ENCODE data around the gene ASAH2B.
"Not testable (repeated sequence)": the region's sequence is repeated elsewhere in the genome, so short reads cannot be mapped to it uniquely, and the experiment has no call there.

ASAH2B gene

DNA sequence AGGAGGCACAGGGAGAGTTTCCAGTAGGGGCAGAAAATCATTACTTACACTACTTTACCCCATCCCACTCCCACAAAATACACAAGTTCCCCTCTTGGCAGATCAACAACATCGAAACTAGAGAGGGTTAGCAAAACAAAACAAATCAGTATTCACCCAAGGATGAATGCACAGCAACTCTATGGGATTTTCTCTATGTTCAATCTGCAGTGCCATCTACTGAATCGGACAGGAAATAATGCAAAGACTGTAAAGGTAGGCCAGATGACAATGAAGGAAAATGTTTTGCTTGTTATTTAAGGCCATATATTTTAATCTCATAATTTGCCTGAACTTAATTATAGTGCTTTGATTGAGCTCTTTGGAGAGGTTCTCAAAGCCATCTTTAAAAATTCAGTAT is 35.1 kb downstream of the ASAH2B start:
- not testable (repeated sequence) for H3K4me1 Mint-ChIP-seq (ENCODE audit: low read depth); H3K36me3 Mint-ChIP-seq (ENCODE audit: low read depth); H3K27ac Mint-ChIP-seq; DNase-seq (ENCODE audit: low spot score); H3K4me3 Mint-ChIP-seq; H3K9me3 Mint-ChIP-seq; H3K27me3 Mint-ChIP-seq (ENCODE audit: low read depth)

GRCh38 chr10:50780036-50780435 is 40.3 kb downstream of the ASAH2B start:
- DNase-seq (ENCODE audit: low spot score); H3K4me1 Mint-ChIP-seq (ENCODE audit: low read depth); H3K4me3 Mint-ChIP-seq; H3K27me3 Mint-ChIP-seq (ENCODE audit: low read depth); H3K36me3 Mint-ChIP-seq (ENCODE audit: low read depth); H3K27ac Mint-ChIP-seq; H3K9me3 Mint-ChIP-seq: not testable (repeated sequence)

GRCh38 chr10:50782017-50782416 is 42.3 kb downstream of the ASAH2B start:
- H3K36me3 Mint-ChIP-seq (ENCODE audit: low read depth); H3K27ac Mint-ChIP-seq; H3K27me3 Mint-ChIP-seq (ENCODE audit: low read depth); H3K9me3 Mint-ChIP-seq; DNase-seq (ENCODE audit: low spot score); H3K4me3 Mint-ChIP-seq; H3K4me1 Mint-ChIP-seq (ENCODE audit: low read depth): not testable (repeated sequence)

DNA sequence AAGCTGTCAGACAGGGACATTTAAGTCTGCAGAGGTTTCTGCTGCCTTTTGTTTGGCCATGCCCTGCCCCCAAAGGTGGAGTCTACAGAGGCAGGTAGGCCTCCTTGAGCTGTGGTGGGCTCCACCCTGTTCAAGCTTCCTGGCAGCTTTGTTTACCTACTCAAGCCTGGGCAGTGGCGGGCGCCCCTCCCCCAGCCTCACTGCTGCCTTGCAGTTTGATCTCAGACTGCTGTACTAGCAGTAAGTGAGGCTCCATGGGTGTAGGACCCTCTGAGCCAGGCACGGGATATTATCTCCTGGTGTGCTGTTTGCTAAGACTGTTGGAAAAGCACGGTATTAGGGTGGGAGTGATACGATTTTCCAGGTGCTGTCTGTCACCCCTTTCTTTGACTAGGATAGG is 48.2 kb downstream of the ASAH2B start:
- H3K9me3 Mint-ChIP-seq; H3K27ac Mint-ChIP-seq; H3K36me3 Mint-ChIP-seq (ENCODE audit: low read depth); H3K4me3 Mint-ChIP-seq; DNase-seq (ENCODE audit: low spot score); H3K27me3 Mint-ChIP-seq (ENCODE audit: low read depth); H3K4me1 Mint-ChIP-seq (ENCODE audit: low read depth): not testable (repeated sequence)

GRCh38 chr10:50788951-50789945 is 49.5 kb downstream of the ASAH2B start:
- Mint-ChIP-seq H3K27ac (no peak overlapping the region), H3K36me3 (ENCODE audit: low read depth) (no peaks in the 10 kb centered on the region), H3K4me3 (no peak overlapping the region), H3K4me1 (ENCODE audit: low read depth) (no peaks in the 10 kb centered on the region), H3K9me3 (no peaks in the 10 kb centered on the region), H3K27me3 (ENCODE audit: low read depth) (no peaks in the 10 kb centered on the region)
- no peak for DNase-seq (ENCODE audit: low spot score)

GRCh38 chr10:50794490-50794889 is 54.8 kb downstream of the ASAH2B start:
- peaks cover 3% of the 10 kb centered on the region for H3K27me3 Mint-ChIP-seq (ENCODE audit: low read depth)
- H3K36me3 Mint-ChIP-seq (ENCODE audit: low read depth): no peaks in the 10 kb centered on the region
- H3K4me3 Mint-ChIP-seq: no peak overlapping the region
- no peaks in the 10 kb centered on the region for H3K4me1 Mint-ChIP-seq (ENCODE audit: low read depth)
- H3K27ac Mint-ChIP-seq: no peak overlapping the region
- no peak for DNase-seq (ENCODE audit: low spot score)
- no peaks in the 10 kb centered on the region for H3K9me3 Mint-ChIP-seq

GRCh38 chr10:50796693-50797092 is 57.0 kb downstream of the ASAH2B start:
- no peak overlapping the region for H3K4me3 Mint-ChIP-seq
- H3K27ac Mint-ChIP-seq: no peak overlapping the region
- H3K27me3 Mint-ChIP-seq (ENCODE audit: low read depth): peaks cover 13% of the 10 kb centered on the region
- H3K9me3 Mint-ChIP-seq: no peaks in the 10 kb centered on the region
- H3K36me3 Mint-ChIP-seq (ENCODE audit: low read depth): no peaks in the 10 kb centered on the region
- H3K4me1 Mint-ChIP-seq (ENCODE audit: low read depth): no peaks in the 10 kb centered on the region
- DNase-seq (ENCODE audit: low spot score): no peak

DNA sequence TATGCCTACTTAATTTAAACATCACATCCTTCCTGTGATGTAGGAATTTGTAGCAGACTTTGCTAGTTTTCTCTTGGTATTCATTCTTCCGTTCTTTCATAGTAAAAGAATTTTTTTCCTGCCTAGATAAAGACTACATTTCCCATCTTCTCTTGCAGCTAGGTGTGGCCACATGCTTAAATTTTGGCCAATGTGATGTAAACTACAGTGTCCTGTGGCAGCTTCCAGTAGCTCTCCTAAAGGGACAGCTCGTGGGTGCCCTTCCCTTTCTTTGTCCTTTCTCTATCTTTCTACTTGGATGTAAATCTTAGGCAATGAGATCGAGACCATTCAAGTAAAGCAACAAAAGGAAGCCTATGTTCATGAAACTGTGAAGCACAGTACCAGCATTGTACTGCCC is 58.6 kb downstream of the ASAH2B start:
- Mint-ChIP-seq H3K9me3 (no peaks in the 10 kb centered on the region), H3K27ac (no peak overlapping the region), H3K27me3 (ENCODE audit: low read depth) (peaks cover 13% of the 10 kb centered on the region), H3K4me3 (no peak overlapping the region), H3K4me1 (ENCODE audit: low read depth) (no peaks in the 10 kb centered on the region), H3K36me3 (ENCODE audit: low read depth) (no peaks in the 10 kb centered on the region)
- DNase-seq (ENCODE audit: low spot score): no peak

- Mint-ChIP-seq H3K36me3 (ENCODE audit: low read depth) (no peaks in the 10 kb centered on the region), H3K4me3 (no peak overlapping the region), H3K9me3 (no peaks in the 10 kb centered on the region), H3K27ac (no peak overlapping the region), H3K27me3 (ENCODE audit: low read depth) (peaks cover 13% of the 10 kb centered on the region), H3K4me1 (ENCODE audit: low read depth) (no peaks in the 10 kb centered on the region)
- DNase-seq (ENCODE audit: low spot score): no peak
Observed at GRCh38 chr10:50799595-50799994, 59.9 kb downstream of the ASAH2B start.

- Mint-ChIP-seq H3K4me1 (ENCODE audit: low read depth) (no peaks in the 10 kb centered on the region), H3K9me3 (no peaks in the 10 kb centered on the region), H3K36me3 (ENCODE audit: low read depth) (no peaks in the 10 kb centered on the region), H3K27me3 (ENCODE audit: low read depth) (peaks cover 11% of the 10 kb centered on the region), H3K27ac (no peak overlapping the region), H3K4me3 (no peak overlapping the region)
- no peak for DNase-seq (ENCODE audit: low spot score)
Observed at GRCh38 chr10:50805981-50806622, 66.4 kb downstream of the ASAH2B start.

- no peak for DNase-seq (ENCODE audit: low spot score)
- peaks cover 10% of the 10 kb centered on the region for H3K27me3 Mint-ChIP-seq (ENCODE audit: low read depth)
- no peaks in the 10 kb centered on the region for H3K4me1 Mint-ChIP-seq (ENCODE audit: low read depth)
- H3K27ac Mint-ChIP-seq: no peak overlapping the region
- H3K4me3 Mint-ChIP-seq: no peak overlapping the region
- no peaks in the 10 kb centered on the region for H3K36me3 Mint-ChIP-seq (ENCODE audit: low read depth)
- H3K9me3 Mint-ChIP-seq: no peaks in the 10 kb centered on the region
Observed at GRCh38 chr10:50807851-50808776, 68.4 kb downstream of the ASAH2B start.
